HL-60 (cell line): ENCODE data around the gene DNAJA2.

ENCODE experiments used
- DNase-seq, 2 experiments: peaks; one replicate each; pipeline ENCODE4 v3.0.0-alpha.2; 2010 to 2020; ENCODE audit warnings: low read depth in 1 of 2, low spot score in 1 of 2
- H3K27ac ChIP-seq: fragments of 250-450 bp; sonication (Bioruptor Pico); replicated peaks from 2 replicates; pipeline ENCODE4 v1.5.1; 2020; ENCODE audit warnings: mild to moderate bottlenecking, moderate library complexity
- H3K27me3 ChIP-seq: fragments of 250-450 bp; sonication (Bioruptor Pico); 2 replicates; pipeline ENCODE4 v1.5.1; 2021; ENCODE audit warnings: mild to moderate bottlenecking, moderate library complexity; ENCODE audit not compliant: insufficient read depth, poor library complexity, severe bottlenecking
- H3K4me3 ChIP-seq: replicated peaks from 2 replicates; pipeline ENCODE4 v1.5.1; 2011; ENCODE audit warnings: mild to moderate bottlenecking, control low read depth, low read length; ENCODE audit not compliant: insufficient read depth
- GABPA ChIP-seq: IDR thresholded peaks from 2 replicates; pipeline ENCODE4 v1.6.1; 2012; ENCODE audit warnings: low read depth
- POLR2AphosphoS5 ChIP-seq: IDR thresholded peaks from 2 replicates; pipeline ENCODE4 v1.6.1; 2012; ENCODE audit warnings: low read depth
- SPI1 ChIP-seq: IDR thresholded peaks from 2 replicates; pipeline ENCODE4 v1.6.1; 2012; ENCODE audit warnings: low read depth, mild to moderate bottlenecking, borderline replicate concordance
- TF ChIP-seq, protein P1 (sequence below): IDR thresholded peaks from 2 replicates; pipeline ENCODE4 v1.6.1; 2012; ENCODE audit warnings: low read depth; ENCODE audit not compliant: insufficient replicate concordance
- TF ChIP-seq, protein P2 (sequence below): IDR thresholded peaks from one replicate; pipeline ENCODE4 v1.5.1; 2011; ENCODE audit warnings: low read length, control low read depth, inconsistent platforms; ENCODE audit not compliant: insufficient read depth

The DNAJA2 gene

DNA sequence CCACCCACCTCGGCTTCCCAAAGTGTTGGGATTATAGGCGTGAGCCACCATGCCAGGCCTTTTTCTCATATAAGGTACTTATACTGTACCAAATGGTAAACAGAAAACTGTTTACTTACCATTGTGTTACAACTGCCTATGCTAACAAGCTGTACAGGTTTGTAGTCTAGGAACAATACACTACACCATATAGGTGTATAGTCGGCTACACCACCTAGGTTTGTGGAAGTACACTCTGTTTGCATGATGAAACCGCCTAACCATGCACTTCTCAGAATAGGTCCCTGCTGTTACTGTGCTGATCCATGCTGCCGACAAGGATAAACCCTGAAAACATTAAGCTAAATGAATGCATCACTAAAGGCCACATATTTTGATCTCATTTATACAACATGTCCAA is 18.9 kb downstream of the DNAJA2 start:
- TF ChIP-seq GABPA (no peak), POLR2AphosphoS5 (no peak), SPI1 (no peak)
- no peaks in the 10 kb centered on the region for H3K27me3 ChIP-seq
- no peak overlapping the region for H3K27ac ChIP-seq
- no peak for DNase-seq
- H3K4me3 ChIP-seq = no peak overlapping the region

DNA sequence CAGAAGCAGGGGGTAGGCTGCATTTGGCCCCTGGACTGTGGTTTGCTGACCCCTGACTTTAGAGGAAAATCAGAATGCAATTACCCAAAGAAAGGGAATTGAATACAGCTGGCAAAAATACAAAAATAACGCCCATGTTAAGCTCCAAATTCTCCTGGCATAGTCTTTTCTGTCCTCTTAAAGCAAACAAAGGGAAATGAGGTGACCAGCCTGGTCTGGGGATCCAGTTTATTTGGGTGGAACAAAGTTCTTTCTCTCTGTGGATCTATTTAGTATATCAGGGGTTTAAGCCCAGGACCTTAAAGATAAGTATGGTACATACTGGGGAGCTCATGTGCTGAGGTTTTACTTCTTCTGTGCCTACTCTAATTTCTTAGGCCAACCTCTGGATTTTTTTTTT is 23.5 kb downstream of the DNAJA2 start:
- DNase-seq = no peak
- Histone ChIP-seq H3K27me3 (no peaks in the 10 kb centered on the region), H3K27ac (no peak overlapping the region), H3K4me3 (no peak overlapping the region)
- TF ChIP-seq, protein P1, sequence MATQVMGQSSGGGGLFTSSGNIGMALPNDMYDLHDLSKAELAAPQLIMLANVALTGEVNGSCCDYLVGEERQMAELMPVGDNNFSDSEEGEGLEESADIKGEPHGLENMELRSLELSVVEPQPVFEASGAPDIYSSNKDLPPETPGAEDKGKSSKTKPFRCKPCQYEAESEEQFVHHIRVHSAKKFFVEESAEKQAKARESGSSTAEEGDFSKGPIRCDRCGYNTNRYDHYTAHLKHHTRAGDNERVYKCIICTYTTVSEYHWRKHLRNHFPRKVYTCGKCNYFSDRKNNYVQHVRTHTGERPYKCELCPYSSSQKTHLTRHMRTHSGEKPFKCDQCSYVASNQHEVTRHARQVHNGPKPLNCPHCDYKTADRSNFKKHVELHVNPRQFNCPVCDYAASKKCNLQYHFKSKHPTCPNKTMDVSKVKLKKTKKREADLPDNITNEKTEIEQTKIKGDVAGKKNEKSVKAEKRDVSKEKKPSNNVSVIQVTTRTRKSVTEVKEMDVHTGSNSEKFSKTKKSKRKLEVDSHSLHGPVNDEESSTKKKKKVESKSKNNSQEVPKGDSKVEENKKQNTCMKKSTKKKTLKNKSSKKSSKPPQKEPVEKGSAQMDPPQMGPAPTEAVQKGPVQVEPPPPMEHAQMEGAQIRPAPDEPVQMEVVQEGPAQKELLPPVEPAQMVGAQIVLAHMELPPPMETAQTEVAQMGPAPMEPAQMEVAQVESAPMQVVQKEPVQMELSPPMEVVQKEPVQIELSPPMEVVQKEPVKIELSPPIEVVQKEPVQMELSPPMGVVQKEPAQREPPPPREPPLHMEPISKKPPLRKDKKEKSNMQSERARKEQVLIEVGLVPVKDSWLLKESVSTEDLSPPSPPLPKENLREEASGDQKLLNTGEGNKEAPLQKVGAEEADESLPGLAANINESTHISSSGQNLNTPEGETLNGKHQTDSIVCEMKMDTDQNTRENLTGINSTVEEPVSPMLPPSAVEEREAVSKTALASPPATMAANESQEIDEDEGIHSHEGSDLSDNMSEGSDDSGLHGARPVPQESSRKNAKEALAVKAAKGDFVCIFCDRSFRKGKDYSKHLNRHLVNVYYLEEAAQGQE = no peak
- TF ChIP-seq GABPA = no peak
- TF ChIP-seq, protein P2, sequence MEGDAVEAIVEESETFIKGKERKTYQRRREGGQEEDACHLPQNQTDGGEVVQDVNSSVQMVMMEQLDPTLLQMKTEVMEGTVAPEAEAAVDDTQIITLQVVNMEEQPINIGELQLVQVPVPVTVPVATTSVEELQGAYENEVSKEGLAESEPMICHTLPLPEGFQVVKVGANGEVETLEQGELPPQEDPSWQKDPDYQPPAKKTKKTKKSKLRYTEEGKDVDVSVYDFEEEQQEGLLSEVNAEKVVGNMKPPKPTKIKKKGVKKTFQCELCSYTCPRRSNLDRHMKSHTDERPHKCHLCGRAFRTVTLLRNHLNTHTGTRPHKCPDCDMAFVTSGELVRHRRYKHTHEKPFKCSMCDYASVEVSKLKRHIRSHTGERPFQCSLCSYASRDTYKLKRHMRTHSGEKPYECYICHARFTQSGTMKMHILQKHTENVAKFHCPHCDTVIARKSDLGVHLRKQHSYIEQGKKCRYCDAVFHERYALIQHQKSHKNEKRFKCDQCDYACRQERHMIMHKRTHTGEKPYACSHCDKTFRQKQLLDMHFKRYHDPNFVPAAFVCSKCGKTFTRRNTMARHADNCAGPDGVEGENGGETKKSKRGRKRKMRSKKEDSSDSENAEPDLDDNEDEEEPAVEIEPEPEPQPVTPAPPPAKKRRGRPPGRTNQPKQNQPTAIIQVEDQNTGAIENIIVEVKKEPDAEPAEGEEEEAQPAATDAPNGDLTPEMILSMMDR = no peak
- no peak for TF ChIP-seq SPI1
- no peak for TF ChIP-seq POLR2AphosphoS5

DNA sequence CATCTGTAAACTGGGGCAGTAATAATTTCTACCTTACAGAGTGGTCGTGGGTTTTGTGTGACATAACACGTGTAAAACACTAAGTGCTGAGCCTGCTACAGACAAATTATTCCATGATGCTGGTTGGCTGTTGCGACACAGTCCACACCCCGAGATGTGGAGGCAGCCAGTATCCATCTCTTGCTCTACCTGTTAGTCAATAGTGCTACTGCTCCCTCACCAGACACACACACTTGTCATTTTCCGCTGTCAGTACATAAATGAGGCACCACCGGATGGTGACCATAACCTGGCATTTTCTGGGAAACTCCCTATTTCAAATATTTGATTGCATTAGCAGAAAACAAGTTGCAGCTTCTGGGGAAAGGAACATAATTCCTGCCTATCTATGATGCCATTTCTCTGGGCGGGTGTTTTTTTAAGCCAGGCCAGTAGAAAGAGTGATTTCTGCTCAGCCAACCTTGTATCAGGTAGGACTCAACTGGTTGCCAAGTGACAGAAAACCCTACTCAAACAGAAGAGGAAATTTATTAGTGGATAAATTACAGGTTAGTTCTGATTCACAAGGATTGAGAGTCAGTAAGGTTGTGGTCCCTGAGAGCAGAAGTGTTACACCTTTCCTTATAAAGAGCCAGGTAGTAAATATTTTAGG is 24.1 kb downstream of the DNAJA2 start:
- Histone ChIP-seq H3K4me3 (no peak overlapping the region), H3K27me3 (no peaks in the 10 kb centered on the region), H3K27ac (no peak overlapping the region)
- DNase-seq = no peak
- TF ChIP-seq, protein P2 = no peak
- TF ChIP-seq SPI1 (no peak), POLR2AphosphoS5 (no peak), GABPA (no peak)
- TF ChIP-seq, protein P1 = no peak

DNA sequence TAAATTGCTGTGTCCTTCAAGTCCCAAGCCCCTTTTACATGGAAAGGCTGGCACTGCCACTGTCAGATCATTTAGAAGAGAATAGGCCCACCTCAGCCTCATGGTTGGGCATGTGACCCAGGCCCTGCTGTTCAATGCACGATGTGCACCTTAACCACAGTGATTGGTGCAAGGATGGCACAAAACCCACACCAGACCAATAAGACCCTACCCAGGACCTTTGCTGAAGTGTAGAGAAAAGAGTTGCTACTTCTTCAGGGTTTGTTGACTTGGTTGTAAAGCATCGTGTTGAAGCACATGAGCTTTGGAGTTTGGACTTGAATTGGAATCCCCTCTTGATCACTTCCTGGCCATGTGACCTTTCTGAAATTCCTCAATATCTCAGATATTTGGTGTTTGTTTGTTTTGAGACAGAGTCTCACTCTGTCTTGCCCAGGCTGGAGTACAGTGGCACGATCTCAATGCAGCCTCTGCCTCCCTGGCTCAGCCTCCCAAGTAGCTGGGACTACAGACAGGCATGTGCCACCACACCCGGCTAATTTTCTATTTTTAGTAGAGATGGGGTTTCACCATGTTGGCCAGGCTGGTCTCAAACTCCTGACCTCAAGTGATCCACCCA is 24.8 kb downstream of the DNAJA2 start:
- DNase-seq = no peak
- H3K4me3 ChIP-seq = no peak overlapping the region
- no peak overlapping the region for H3K27ac ChIP-seq
- no peak for TF ChIP-seq GABPA
- TF ChIP-seq, protein P2 = no peak
- TF ChIP-seq, protein P1 = no peak
- TF ChIP-seq SPI1 = no peak
- TF ChIP-seq POLR2AphosphoS5 = no peak
- no peaks in the 10 kb centered on the region for H3K27me3 ChIP-seq
